H9 (cell line): ENCODE data around the gene ZNF146. TPM values are rescaled to one million over a fixed set of nuclear protein-coding genes. Genes with fewer than 3 reads are reported as not detected.

Experiments used
- DNase-seq: peaks from one replicate; pipeline ENCODE4 v3.0.0-alpha.2; 2017
- H2AFZ ChIP-seq: one replicate; pipeline ENCODE4 v1.6.1; 2013; ENCODE audit warnings: mild to moderate bottlenecking, low read length, control low read depth, moderate library complexity
- H2AK5ac ChIP-seq: 2 replicates; pipeline ENCODE4 v1.6.1; 2013; ENCODE audit warnings: low read length, control low read depth, mixed read lengths; ENCODE audit not compliant: insufficient read length
- H2BK120ac ChIP-seq: one replicate; pipeline ENCODE4 v1.6.1; 2013; ENCODE audit warnings: low read depth, mild to moderate bottlenecking, low read length, control low read depth, inconsistent platforms; ENCODE audit not compliant: poor library complexity, severe bottlenecking
- H2BK12ac ChIP-seq: 2 replicates; pipeline ENCODE4 v1.6.1; 2013; ENCODE audit warnings: low read length, control low read depth, mixed read lengths, low read depth; ENCODE audit not compliant: insufficient read length
- H2BK15ac ChIP-seq: 2 replicates; pipeline ENCODE4 v1.6.1; 2013; ENCODE audit warnings: low read depth, low read length, control low read depth
- H2BK20ac ChIP-seq: one replicate; pipeline ENCODE4 v1.6.1; 2013; ENCODE audit warnings: low read depth, mild to moderate bottlenecking, low read length, control low read depth, inconsistent platforms; ENCODE audit not compliant: poor library complexity, severe bottlenecking
- H2BK5ac ChIP-seq: 2 replicates; pipeline ENCODE4 v1.6.1; 2013; ENCODE audit warnings: low read length, control low read depth, mixed read lengths; ENCODE audit not compliant: insufficient read length
- H3K14ac ChIP-seq: 2 replicates; pipeline ENCODE4 v1.6.1; 2013; ENCODE audit warnings: low read length, control low read depth; ENCODE audit not compliant: insufficient read depth
- H3K18ac ChIP-seq: 2 replicates; pipeline ENCODE4 v1.6.1; 2013; ENCODE audit warnings: low read depth, mild to moderate bottlenecking, mixed read lengths, low read length, control low read depth; ENCODE audit not compliant: insufficient read length
- H3K23ac ChIP-seq: 2 replicates; pipeline ENCODE4 v1.6.1; 2013; ENCODE audit warnings: low read length, control low read depth, mixed read lengths, low read depth; ENCODE audit not compliant: insufficient read length
- H3K23me2 ChIP-seq: 2 replicates; pipeline ENCODE4 v1.6.1; 2013; ENCODE audit warnings: low read depth, mild to moderate bottlenecking, mixed read lengths, low read length, control low read depth; ENCODE audit not compliant: insufficient read length, poor library complexity, severe bottlenecking
- H3K27ac ChIP-seq: 2 replicates; pipeline ENCODE4 v1.5.1; 2013; ENCODE audit warnings: low read length, control low read depth, mixed read lengths, low read depth; ENCODE audit not compliant: insufficient read length
- H3K27me3 ChIP-seq: 2 replicates; pipeline ENCODE4 v1.6.1; 2013; ENCODE audit warnings: low read length, control low read depth, inconsistent platforms; ENCODE audit not compliant: insufficient read depth
- H3K4ac ChIP-seq: 2 replicates; pipeline ENCODE4 v1.6.1; 2013; ENCODE audit warnings: low read depth, mild to moderate bottlenecking, control low read depth, inconsistent platforms, low read length, moderate library complexity
- H3K4me1 ChIP-seq: 2 replicates; pipeline ENCODE4 v1.6.1; 2013; ENCODE audit warnings: low read length, control low read depth, inconsistent platforms; ENCODE audit not compliant: insufficient read depth
- H3K4me2 ChIP-seq: 2 replicates; pipeline ENCODE4 v1.6.1; 2013; ENCODE audit warnings: low read length, control low read depth, mixed read lengths; ENCODE audit not compliant: insufficient read length, insufficient read depth
- H3K56ac ChIP-seq: 2 replicates; pipeline ENCODE4 v1.6.1; 2013; ENCODE audit warnings: low read depth, mild to moderate bottlenecking, mixed read lengths, low read length, control low read depth; ENCODE audit not compliant: insufficient read length
- H3K79me1 ChIP-seq: 2 replicates; pipeline ENCODE4 v1.6.1; 2013; ENCODE audit warnings: low read depth, mild to moderate bottlenecking, moderate library complexity, low read length, control low read depth, inconsistent platforms; ENCODE audit not compliant: insufficient read depth, poor library complexity, severe bottlenecking
- H3K79me2 ChIP-seq: 2 replicates; pipeline ENCODE4 v1.6.1; 2013; ENCODE audit warnings: low read length, control low read depth, inconsistent platforms; ENCODE audit not compliant: insufficient read depth
- H3K9ac ChIP-seq: 2 replicates; pipeline ENCODE4 v1.6.1; 2013; ENCODE audit warnings: low read length, control low read depth, mixed read lengths; ENCODE audit not compliant: insufficient read length; ENCODE audit errors: extremely low read depth
- H3K9me3 ChIP-seq: one replicate; pipeline ENCODE4 v1.6.1; 2013; ENCODE audit warnings: low read depth, low read length, inconsistent platforms; ENCODE audit not compliant: control insufficient read depth
- H3T11ph ChIP-seq: one replicate; pipeline ENCODE4 v1.6.1; 2013; ENCODE audit warnings: mild to moderate bottlenecking, low read length, control low read depth, inconsistent platforms
- H4K20me1 ChIP-seq: one replicate; pipeline ENCODE4 v1.6.1; 2013; ENCODE audit not compliant: control insufficient read depth, insufficient read length, insufficient read depth
- H4K5ac ChIP-seq: 2 replicates; pipeline ENCODE4 v1.6.1; 2013; ENCODE audit warnings: low read depth, mild to moderate bottlenecking, mixed read lengths, low read length, control low read depth; ENCODE audit not compliant: insufficient read length
- H4K8ac ChIP-seq: replicated peaks from 2 replicates; pipeline ENCODE4 v1.6.1; 2013; ENCODE audit warnings: low read length, control low read depth, mixed read lengths, low read depth; ENCODE audit not compliant: insufficient read length
- H4K91ac ChIP-seq: 2 replicates; pipeline ENCODE4 v1.6.1; 2013; ENCODE audit warnings: low read depth, mild to moderate bottlenecking, moderate library complexity, mixed read lengths, low read length, control low read depth; ENCODE audit not compliant: insufficient read length
- H3K27ac Mint-ChIP-seq, 3 experiments: 2 replicates in 2 of 3; 3 replicates in 1 of 3; pipeline ENCODE4 v1.8.0; 2020 to 2021; ENCODE audit warnings: mixed read lengths in 3 of 3, mild to moderate bottlenecking in 1 of 3, moderate library complexity in 1 of 3
- H3K27me3 Mint-ChIP-seq: 2 replicates; pipeline ENCODE4 v1.8.0; 2021; ENCODE audit warnings: low read depth, mild to moderate bottlenecking, moderate library complexity, mixed read lengths
- H3K36me3 Mint-ChIP-seq, 3 experiments: 2 replicates in 2 of 3; 3 replicates in 1 of 3; pipeline ENCODE4 v1.8.0; 2020 to 2021; ENCODE audit warnings: low read depth in 3 of 3, mixed read lengths in 3 of 3; ENCODE audit not compliant: insufficient read depth in 1 of 3
- H3K4me1 Mint-ChIP-seq, 2 experiments: 2 replicates each; pipeline ENCODE4 v1.8.0; 2020; ENCODE audit warnings: mixed read lengths in 2 of 2
- H3K4me3 Mint-ChIP-seq, 2 experiments: 2 replicates in 1 of 2; 3 replicates in 1 of 2; pipeline ENCODE4 v1.8.0; 2020 to 2021; ENCODE audit warnings: mild to moderate bottlenecking in 2 of 2, mixed read lengths in 2 of 2, moderate library complexity in 1 of 2
- H3K9me3 Mint-ChIP-seq, 2 experiments: 2 replicates in 1 of 2; 3 replicates in 1 of 2; pipeline ENCODE4 v1.8.0; 2020; ENCODE audit warnings: mild to moderate bottlenecking in 2 of 2, mixed read lengths in 2 of 2, moderate library complexity in 1 of 2
- WGBS: extraction: QIAGEN DNeasy Blood & Tissue Kit; methylation state at CpG from one replicate; pipeline ENCODE4 v1.1.7; 2013; ENCODE audit warnings: missing lambda C conversion rate, low lambda C conversion rate, mixed read lengths; ENCODE audit not compliant: insufficient read length; ENCODE audit errors: extremely low coverage; 5-methylcytosine and 5-hydroxymethylcytosine counted together
- total RNA-seq: library from RNA; stranded (reverse); gene quantifications from 2 replicates; pipeline ENCODE4 v1.2.1, GENCODE V29; 2021
- TF ChIP-seq, protein P1 (sequence below): fragments of 200-600 bp; sonication (generic); conservative IDR thresholded peaks from 3 replicates; pipeline ENCODE4 v1.8.0; 2021; ENCODE audit warnings: antibody characterized with exemption, mild to moderate bottlenecking

Gene ZNF146
- total RNA-seq, 1 experiment from 2014 or later = 166 TPM

- Histone ChIP-seq H3K79me2 (no peaks in the 10 kb centered on the region), H2AK5ac (no peak overlapping the region)
Measured at GRCh38 chr19:36245210-36246005, 30.5 kb downstream of the ZNF146 start.

More at GRCh38 chr19:36245210-36246005, 30.5 kb downstream of the ZNF146 start:
- Mint-ChIP-seq H3K27ac (peak overlapping the region in 2 of 3 experiments; percentile 22 to 85; a peak in 3 of 7 replicates), H3K4me1 (peaks cover 31 to 34% of the 10 kb centered on the region in 2 experiments), H3K9me3 (peaks cover 0 to 3% of the 10 kb centered on the region in 2 experiments; a peak in 1 of 5 replicates), H3K4me3 (peak overlapping the region; percentile 66 to 79), H3K27me3 (0 out of 2 replicates have a peak, but pooled peaks cover 1% of the 10 kb centered on the region), H3K36me3 (peaks cover 0 to 2% (median under 1%) of the 10 kb centered on the region in 3 experiments; a peak in 2 of 7 replicates)
- no peak overlapping the region for H2BK15ac ChIP-seq
- no peak overlapping the region for H4K8ac ChIP-seq
- H3K4me1 ChIP-seq = no peaks in the 10 kb centered on the region
- H3K23me2 ChIP-seq = no peaks in the 10 kb centered on the region
- H4K91ac ChIP-seq = no peak overlapping the region
- no peaks in the 10 kb centered on the region for H3K9me3 ChIP-seq
- no peak overlapping the region for H3K9ac ChIP-seq
- H2BK120ac ChIP-seq = no peak overlapping the region
- no peaks in the 10 kb centered on the region for H4K20me1 ChIP-seq
- no peak overlapping the region for H3T11ph ChIP-seq
- H2AFZ ChIP-seq = no peak overlapping the region
- H4K5ac ChIP-seq = no peak overlapping the region
- no peak overlapping the region for H3K18ac ChIP-seq
- no peaks in the 10 kb centered on the region for H3K27me3 ChIP-seq
- H3K56ac ChIP-seq = no peak overlapping the region
- H2BK12ac ChIP-seq = no peak overlapping the region
- H3K27ac ChIP-seq = no peak overlapping the region
- peak overlapping the region; percentile 43 for H3K4me2 ChIP-seq
- TF ChIP-seq, protein P1, sequence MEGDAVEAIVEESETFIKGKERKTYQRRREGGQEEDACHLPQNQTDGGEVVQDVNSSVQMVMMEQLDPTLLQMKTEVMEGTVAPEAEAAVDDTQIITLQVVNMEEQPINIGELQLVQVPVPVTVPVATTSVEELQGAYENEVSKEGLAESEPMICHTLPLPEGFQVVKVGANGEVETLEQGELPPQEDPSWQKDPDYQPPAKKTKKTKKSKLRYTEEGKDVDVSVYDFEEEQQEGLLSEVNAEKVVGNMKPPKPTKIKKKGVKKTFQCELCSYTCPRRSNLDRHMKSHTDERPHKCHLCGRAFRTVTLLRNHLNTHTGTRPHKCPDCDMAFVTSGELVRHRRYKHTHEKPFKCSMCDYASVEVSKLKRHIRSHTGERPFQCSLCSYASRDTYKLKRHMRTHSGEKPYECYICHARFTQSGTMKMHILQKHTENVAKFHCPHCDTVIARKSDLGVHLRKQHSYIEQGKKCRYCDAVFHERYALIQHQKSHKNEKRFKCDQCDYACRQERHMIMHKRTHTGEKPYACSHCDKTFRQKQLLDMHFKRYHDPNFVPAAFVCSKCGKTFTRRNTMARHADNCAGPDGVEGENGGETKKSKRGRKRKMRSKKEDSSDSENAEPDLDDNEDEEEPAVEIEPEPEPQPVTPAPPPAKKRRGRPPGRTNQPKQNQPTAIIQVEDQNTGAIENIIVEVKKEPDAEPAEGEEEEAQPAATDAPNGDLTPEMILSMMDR = peak; percentile 59
- H2BK5ac ChIP-seq = no peak overlapping the region
- WGBS = no CpG with 5 or more reads among the region's 63 CpGs
- H2BK20ac ChIP-seq = no peak overlapping the region
- H3K79me1 ChIP-seq = no peaks in the 10 kb centered on the region
- DNase-seq = peak; percentile 94
- H3K4ac ChIP-seq = no peak overlapping the region
- no peak overlapping the region for H3K14ac ChIP-seq
- H3K23ac ChIP-seq = no peak overlapping the region
